ENCODE measurements around the gene POLE2.
"Not testable (repeated sequence)": the region's sequence is repeated elsewhere in the genome, so short reads cannot be mapped to it uniquely, and the experiment has no call there.

Gene POLE2

GRCh38 chr14:49657500-49657899, 30.5 kb downstream of the POLE2 start:
- not testable (repeated sequence) for H4K8ac ChIP-seq (ENCODE audit: low read depth, low read length); H3K18ac ChIP-seq (ENCODE audit: low read length); H2AK5ac ChIP-seq (ENCODE audit: low read length); H3K79me2 ChIP-seq (ENCODE audit: control insufficient read depth, insufficient read depth, low read length); H2BK120ac ChIP-seq (ENCODE audit: low read depth, low read length); H2BK15ac ChIP-seq (replicated peaks; ENCODE audit: low read depth); H3K27ac ChIP-seq (ENCODE audit: low read depth, low read length); H3K79me1 ChIP-seq (ENCODE audit: low read length); H3K4ac ChIP-seq (ENCODE audit: low read depth, low read length); H3K4me1 ChIP-seq (ENCODE audit: control insufficient read depth, low read depth, low read length); H3K23ac ChIP-seq (ENCODE audit: low read length); H3K9ac ChIP-seq (ENCODE audit: low read length); H3K27me3 ChIP-seq (ENCODE audit: insufficient read depth, low read length, poor library complexity); H4K5ac ChIP-seq (ENCODE audit: low read length); H2BK5ac ChIP-seq (ENCODE audit: low read length); H3K4me3 ChIP-seq (ENCODE audit: low read length); H3K36me3 ChIP-seq (ENCODE audit: control insufficient read depth, insufficient read depth, low read length); DNase-seq; H3K4me2 ChIP-seq (ENCODE audit: low read length); H3K56ac ChIP-seq (ENCODE audit: low read length)
- WGBS (ENCODE audit: extremely low coverage, insufficient coverage, low lambda C conversion rate), result no CpG with 5 or more reads among the region's 6 CpGs

- no peak overlapping the region for H3K27ac ChIP-seq (ENCODE audit: low read depth, low read length)
- H3K27me3 ChIP-seq (ENCODE audit: insufficient read depth, low read length, poor library complexity), result no peaks in the 10 kb centered on the region
- H2AK5ac ChIP-seq (ENCODE audit: low read length), result no peak overlapping the region
- no peak overlapping the region for H4K8ac ChIP-seq (ENCODE audit: low read depth, low read length)
- no peaks in the 10 kb centered on the region for H3K4me1 ChIP-seq (ENCODE audit: control insufficient read depth, low read depth, low read length)
- no peak overlapping the region for H2BK5ac ChIP-seq (ENCODE audit: low read length)
- DNase-seq, result no peak
- no peak overlapping the region for H3K4ac ChIP-seq (ENCODE audit: low read depth, low read length)
- H3K36me3 ChIP-seq (ENCODE audit: control insufficient read depth, insufficient read depth, low read length), result no peaks in the 10 kb centered on the region
- no peak overlapping the region for H3K23ac ChIP-seq (ENCODE audit: low read length)
- H3K18ac ChIP-seq (ENCODE audit: low read length), result no peak overlapping the region
- H3K79me1 ChIP-seq (ENCODE audit: low read length), result no peaks in the 10 kb centered on the region
- no peak overlapping the region for H3K4me2 ChIP-seq (ENCODE audit: low read length)
- no peak overlapping the region for H3K56ac ChIP-seq (ENCODE audit: low read length)
- H3K79me2 ChIP-seq (ENCODE audit: control insufficient read depth, insufficient read depth, low read length), result no peaks in the 10 kb centered on the region
- H2BK15ac ChIP-seq (replicated peaks; ENCODE audit: low read depth), result no peak overlapping the region
- WGBS (ENCODE audit: extremely low coverage, insufficient coverage, low lambda C conversion rate), result 100% methylated on average over 1 of the region's 3 CpGs
- no peak overlapping the region for H3K9ac ChIP-seq (ENCODE audit: low read length)
- H2BK120ac ChIP-seq (ENCODE audit: low read depth, low read length), result no peak overlapping the region
- H4K5ac ChIP-seq (ENCODE audit: low read length), result no peak overlapping the region
- H3K4me3 ChIP-seq (ENCODE audit: low read length), result no peak overlapping the region
These were observed 33.5 kb downstream of the POLE2 start for GRCh38 chr14:49654511-49654910.

- no peak for DNase-seq
- Histone ChIP-seq H3K27ac (ENCODE audit: low read depth, low read length) (no peak overlapping the region), H3K4me2 (ENCODE audit: low read length) (no peak overlapping the region), H3K23ac (ENCODE audit: low read length) (no peak overlapping the region), H3K4ac (ENCODE audit: low read depth, low read length) (no peak overlapping the region), H4K5ac (ENCODE audit: low read length) (no peak overlapping the region), H3K4me1 (ENCODE audit: control insufficient read depth, low read depth, low read length) (no peaks in the 10 kb centered on the region), H3K4me3 (ENCODE audit: low read length) (no peak overlapping the region), H2BK120ac (ENCODE audit: low read depth, low read length) (no peak overlapping the region), H3K79me2 (ENCODE audit: control insufficient read depth, insufficient read depth, low read length) (no peaks in the 10 kb centered on the region), H4K8ac (ENCODE audit: low read depth, low read length) (no peak overlapping the region), H2BK15ac (replicated peaks; ENCODE audit: low read depth) (no peak overlapping the region), H3K18ac (ENCODE audit: low read length) (no peak overlapping the region), H3K56ac (ENCODE audit: low read length) (no peak overlapping the region), H3K36me3 (ENCODE audit: control insufficient read depth, insufficient read depth, low read length) (peaks cover under 1% of the 10 kb centered on the region), H3K9ac (ENCODE audit: low read length) (no peak overlapping the region), H3K79me1 (ENCODE audit: low read length) (no peaks in the 10 kb centered on the region), H2BK5ac (ENCODE audit: low read length) (no peak overlapping the region), H3K27me3 (ENCODE audit: insufficient read depth, low read length, poor library complexity) (no peaks in the 10 kb centered on the region), H2AK5ac (ENCODE audit: low read length) (no peak overlapping the region)
- WGBS (ENCODE audit: extremely low coverage, insufficient coverage, low lambda C conversion rate), result 100% methylated on average over 1 of the region's 6 CpGs
These were observed 34.5 kb downstream of the POLE2 start for GRCh38 chr14:49653508-49653907.

DNA sequence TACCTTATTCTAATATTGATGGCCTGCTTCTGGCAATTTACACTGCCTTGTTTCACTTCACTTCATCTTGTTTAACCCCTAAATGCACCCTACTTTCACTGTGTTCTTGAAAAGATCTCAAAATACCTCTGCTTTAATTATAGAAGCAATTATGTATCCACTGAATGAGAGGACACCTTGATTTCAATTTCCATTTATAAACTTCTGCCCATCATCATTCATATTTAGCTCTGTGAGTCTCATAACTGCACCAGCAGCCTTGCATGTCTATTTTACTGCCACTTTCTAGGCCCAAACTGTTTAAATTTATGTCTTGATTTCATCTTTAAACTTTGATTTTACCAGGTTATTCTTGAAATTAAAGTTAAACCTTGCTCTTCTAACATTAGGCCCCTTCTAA, 45.9 kb downstream of the POLE2 start:
- Histone ChIP-seq H3K27ac (ENCODE audit: low read depth, low read length) (no peak overlapping the region), H3K4ac (ENCODE audit: low read depth, low read length) (no peak overlapping the region), H3K23ac (ENCODE audit: low read length) (no peak overlapping the region), H3K79me1 (ENCODE audit: low read length) (peaks cover 5% of the 10 kb centered on the region), H3K79me2 (ENCODE audit: control insufficient read depth, insufficient read depth, low read length) (peaks cover 5% of the 10 kb centered on the region), H2AK5ac (ENCODE audit: low read length) (no peak overlapping the region), H3K4me3 (ENCODE audit: low read length) (no peak overlapping the region), H4K5ac (ENCODE audit: low read length) (no peak overlapping the region), H3K56ac (ENCODE audit: low read length) (no peak overlapping the region), H3K9ac (ENCODE audit: low read length) (no peak overlapping the region), H2BK120ac (ENCODE audit: low read depth, low read length) (no peak overlapping the region), H3K27me3 (ENCODE audit: insufficient read depth, low read length, poor library complexity) (no peaks in the 10 kb centered on the region), H3K36me3 (ENCODE audit: control insufficient read depth, insufficient read depth, low read length) (peaks cover 1% of the 10 kb centered on the region), H4K8ac (ENCODE audit: low read depth, low read length) (no peak overlapping the region), H2BK15ac (replicated peaks; ENCODE audit: low read depth) (no peak overlapping the region), H3K18ac (ENCODE audit: low read length) (no peak overlapping the region), H3K4me1 (ENCODE audit: control insufficient read depth, low read depth, low read length) (no peaks in the 10 kb centered on the region), H2BK5ac (ENCODE audit: low read length) (no peak overlapping the region), H3K4me2 (ENCODE audit: low read length) (no peak overlapping the region)
- no peak for DNase-seq

- no peak overlapping the region for H4K8ac ChIP-seq (ENCODE audit: low read depth, low read length)
- H3K4ac ChIP-seq (ENCODE audit: low read depth, low read length), result no peak overlapping the region
- H3K27me3 ChIP-seq (ENCODE audit: insufficient read depth, low read length, poor library complexity), result no peaks in the 10 kb centered on the region
- no peak overlapping the region for H3K4me2 ChIP-seq (ENCODE audit: low read length)
- H2BK5ac ChIP-seq (ENCODE audit: low read length), result no peak overlapping the region
- H3K36me3 ChIP-seq (ENCODE audit: control insufficient read depth, insufficient read depth, low read length), result no peaks in the 10 kb centered on the region
- peaks cover 7% of the 10 kb centered on the region for H3K79me2 ChIP-seq (ENCODE audit: control insufficient read depth, insufficient read depth, low read length)
- no peak overlapping the region for H2AK5ac ChIP-seq (ENCODE audit: low read length)
- peaks cover 6% of the 10 kb centered on the region for H3K79me1 ChIP-seq (ENCODE audit: low read length)
- H3K23ac ChIP-seq (ENCODE audit: low read length), result no peak overlapping the region
- WGBS (ENCODE audit: extremely low coverage, insufficient coverage, low lambda C conversion rate), result no CpG with 5 or more reads among the region's 8 CpGs
- peak; percentile 13 for DNase-seq
- H3K18ac ChIP-seq (ENCODE audit: low read length), result no peak overlapping the region
- no peak overlapping the region for H3K27ac ChIP-seq (ENCODE audit: low read depth, low read length)
- H2BK15ac ChIP-seq (replicated peaks; ENCODE audit: low read depth), result no peak overlapping the region
- H3K4me3 ChIP-seq (ENCODE audit: low read length), result no peak overlapping the region
- H3K4me1 ChIP-seq (ENCODE audit: control insufficient read depth, low read depth, low read length), result no peaks in the 10 kb centered on the region
- H3K9ac ChIP-seq (ENCODE audit: low read length), result no peak overlapping the region
- no peak overlapping the region for H2BK120ac ChIP-seq (ENCODE audit: low read depth, low read length)
- no peak overlapping the region for H3K56ac ChIP-seq (ENCODE audit: low read length)
- H4K5ac ChIP-seq (ENCODE audit: low read length), result no peak overlapping the region
These were observed 46.3 kb downstream of the POLE2 start for GRCh38 chr14:49641697-49642129.

- Histone ChIP-seq H3K9ac (ENCODE audit: low read length) (no peak overlapping the region), H2BK120ac (ENCODE audit: low read depth, low read length) (no peak overlapping the region), H3K4me1 (ENCODE audit: control insufficient read depth, low read depth, low read length) (no peaks in the 10 kb centered on the region), H4K5ac (ENCODE audit: low read length) (no peak overlapping the region), H3K56ac (ENCODE audit: low read length) (no peak overlapping the region), H3K18ac (ENCODE audit: low read length) (no peak overlapping the region), H2BK15ac (replicated peaks; ENCODE audit: low read depth) (no peak overlapping the region), H2AK5ac (ENCODE audit: low read length) (no peak overlapping the region), H2BK5ac (ENCODE audit: low read length) (no peak overlapping the region), H3K79me2 (ENCODE audit: control insufficient read depth, insufficient read depth, low read length) (peaks cover 15% of the 10 kb centered on the region), H3K79me1 (ENCODE audit: low read length) (peaks cover 7% of the 10 kb centered on the region), H3K27me3 (ENCODE audit: insufficient read depth, low read length, poor library complexity) (no peaks in the 10 kb centered on the region), H3K23ac (ENCODE audit: low read length) (no peak overlapping the region), H3K4me2 (ENCODE audit: low read length) (no peak overlapping the region), H3K27ac (ENCODE audit: low read depth, low read length) (no peak overlapping the region), H3K36me3 (ENCODE audit: control insufficient read depth, insufficient read depth, low read length) (no peaks in the 10 kb centered on the region), H4K8ac (ENCODE audit: low read depth, low read length) (no peak overlapping the region), H3K4me3 (ENCODE audit: low read length) (no peak overlapping the region), H3K4ac (ENCODE audit: low read depth, low read length) (no peak overlapping the region)
- WGBS (ENCODE audit: extremely low coverage, insufficient coverage, low lambda C conversion rate), result no CpG with 5 or more reads among the region's 7 CpGs
- no peak for DNase-seq
These were observed 47.2 kb downstream of the POLE2 start for GRCh38 chr14:49640540-49641417.
